Dedifferentiated amniotic fluid mesenchymal stem cell (primary cell): Measurements from ENCODE around the gene NOTCH1.

Experiments used
- DNase-seq: peaks from one replicate; pipeline ENCODE4 v3.0.0-alpha.2; 2016; ENCODE audit errors: extremely low spot score

Gene NOTCH1

DNA sequence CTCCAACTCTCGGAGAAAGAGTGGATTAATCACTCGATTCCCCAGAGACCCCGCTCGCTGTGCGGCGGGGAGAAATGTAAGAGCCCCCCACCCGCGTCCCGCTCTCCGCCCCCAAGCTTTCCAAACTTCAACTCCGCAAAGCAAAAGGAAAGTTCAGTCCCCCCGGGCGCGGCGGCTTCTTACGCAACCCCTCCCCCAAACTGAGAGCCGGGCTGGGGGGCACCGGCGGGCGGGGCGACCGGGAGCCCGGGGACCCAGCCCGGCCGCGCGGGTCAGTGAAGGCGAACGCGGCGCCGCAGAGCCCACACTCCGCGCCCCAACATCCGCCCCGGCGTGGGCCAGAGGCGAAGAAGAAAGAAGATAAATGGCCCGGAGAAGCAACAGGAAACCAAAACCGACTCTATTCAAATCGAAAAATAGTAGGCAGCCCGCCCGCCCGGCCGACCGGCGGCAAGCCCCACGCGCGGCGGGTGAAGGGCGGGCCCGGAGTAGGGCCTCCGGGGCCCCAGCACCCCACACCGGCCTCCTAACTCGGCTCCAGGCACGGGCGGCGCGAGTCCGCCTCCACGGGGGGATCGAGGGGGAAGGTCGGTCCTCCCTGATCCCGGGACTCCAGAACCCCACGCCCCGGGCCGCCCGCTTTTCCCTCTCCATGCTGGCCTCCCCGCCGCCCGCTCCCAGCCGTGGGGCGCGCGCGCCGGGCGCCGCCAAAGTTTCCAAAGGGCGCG lies 720 bp downstream of the NOTCH1 start:
- DNase-seq = no peak

DNA sequence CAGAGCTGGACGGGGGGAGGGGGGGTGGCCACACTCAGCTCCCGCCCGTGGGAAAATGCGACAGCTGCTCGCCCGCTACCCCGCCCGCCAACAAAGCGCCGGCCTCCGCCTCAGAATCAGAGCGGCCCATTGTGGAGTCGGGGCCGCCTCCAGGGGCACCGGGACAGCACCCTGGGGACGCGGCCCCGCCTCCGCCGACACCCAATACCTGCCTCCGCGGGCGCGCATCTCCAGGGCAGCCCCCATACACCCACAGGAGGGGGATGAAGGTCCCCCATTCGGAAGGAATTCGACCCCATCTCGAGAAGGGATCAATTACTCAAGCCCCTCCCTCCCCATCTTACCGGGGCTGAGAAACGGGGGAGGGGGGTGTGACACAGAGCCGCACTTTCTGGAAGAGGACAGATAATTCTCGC lies 1.3 kb downstream of the NOTCH1 start:
- DNase-seq = no peak

GRCh38 chr9:136543830-136544547 lies 1.9 kb downstream of the NOTCH1 start:
- DNase-seq = no peak

DNA sequence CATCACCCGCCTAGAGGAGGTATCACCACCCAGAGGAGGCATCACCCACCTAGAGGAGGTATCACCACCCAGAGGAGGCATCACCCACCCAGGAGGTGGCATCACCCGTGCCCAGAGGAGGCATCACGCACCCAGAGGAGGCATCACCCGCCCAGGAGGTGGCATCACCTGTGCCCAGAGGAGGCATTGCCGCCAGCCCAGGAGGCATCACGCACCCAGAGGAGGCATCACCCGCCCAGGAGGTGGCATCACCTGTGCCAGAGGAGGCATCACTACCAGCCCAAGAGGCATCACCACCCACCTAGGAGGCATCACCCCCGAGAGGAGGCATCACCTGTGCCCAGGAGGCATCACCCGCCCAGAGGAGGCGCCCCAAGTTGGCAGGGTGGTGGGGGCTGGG lies 2.6 kb downstream of the NOTCH1 start:
- no peak for DNase-seq

DNA sequence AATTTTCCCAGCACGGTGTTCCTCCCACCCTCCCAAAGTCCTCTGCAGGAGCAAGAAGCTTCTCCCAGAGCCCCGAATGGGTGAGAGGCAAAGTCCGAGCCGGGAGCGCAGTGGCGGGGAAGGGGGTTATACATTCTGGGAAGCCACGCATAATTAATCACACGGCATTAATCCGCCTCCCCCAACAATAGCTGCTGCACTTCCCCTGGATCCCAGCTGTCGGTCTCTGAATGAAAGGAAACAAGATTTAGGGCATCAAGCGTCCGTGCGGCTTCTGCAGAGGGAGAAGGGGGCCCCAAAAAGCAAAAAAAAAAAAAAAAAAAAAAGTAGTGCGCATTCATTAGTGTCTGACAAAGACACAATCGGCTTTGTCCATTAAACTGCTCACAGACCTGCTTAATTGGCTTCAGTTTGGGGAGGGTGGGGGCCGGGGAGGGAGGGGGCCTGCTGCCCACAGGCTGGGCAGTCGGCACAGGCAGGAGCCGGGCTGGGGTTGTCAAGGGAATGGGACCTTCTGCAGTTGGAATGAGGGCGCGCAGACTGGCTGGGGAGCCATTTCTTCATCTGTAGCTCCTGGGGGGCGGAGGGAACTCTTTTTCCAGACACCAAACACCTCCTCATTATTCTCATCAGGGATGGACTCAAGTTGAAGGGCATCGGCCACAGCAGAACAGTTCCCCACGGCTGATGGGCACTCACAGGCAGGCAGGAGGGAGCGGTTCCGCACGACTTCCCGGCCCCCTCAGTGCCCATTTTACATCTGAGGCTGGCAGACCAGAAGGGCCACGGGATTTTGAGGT lies 3.4 kb downstream of the NOTCH1 start:
- no peak for DNase-seq

GRCh38 chr9:136541709-136542108 lies 4.1 kb downstream of the NOTCH1 start:
- no peak for DNase-seq

GRCh38 chr9:136541179-136541578 lies 4.7 kb downstream of the NOTCH1 start:
- DNase-seq = no peak

DNA sequence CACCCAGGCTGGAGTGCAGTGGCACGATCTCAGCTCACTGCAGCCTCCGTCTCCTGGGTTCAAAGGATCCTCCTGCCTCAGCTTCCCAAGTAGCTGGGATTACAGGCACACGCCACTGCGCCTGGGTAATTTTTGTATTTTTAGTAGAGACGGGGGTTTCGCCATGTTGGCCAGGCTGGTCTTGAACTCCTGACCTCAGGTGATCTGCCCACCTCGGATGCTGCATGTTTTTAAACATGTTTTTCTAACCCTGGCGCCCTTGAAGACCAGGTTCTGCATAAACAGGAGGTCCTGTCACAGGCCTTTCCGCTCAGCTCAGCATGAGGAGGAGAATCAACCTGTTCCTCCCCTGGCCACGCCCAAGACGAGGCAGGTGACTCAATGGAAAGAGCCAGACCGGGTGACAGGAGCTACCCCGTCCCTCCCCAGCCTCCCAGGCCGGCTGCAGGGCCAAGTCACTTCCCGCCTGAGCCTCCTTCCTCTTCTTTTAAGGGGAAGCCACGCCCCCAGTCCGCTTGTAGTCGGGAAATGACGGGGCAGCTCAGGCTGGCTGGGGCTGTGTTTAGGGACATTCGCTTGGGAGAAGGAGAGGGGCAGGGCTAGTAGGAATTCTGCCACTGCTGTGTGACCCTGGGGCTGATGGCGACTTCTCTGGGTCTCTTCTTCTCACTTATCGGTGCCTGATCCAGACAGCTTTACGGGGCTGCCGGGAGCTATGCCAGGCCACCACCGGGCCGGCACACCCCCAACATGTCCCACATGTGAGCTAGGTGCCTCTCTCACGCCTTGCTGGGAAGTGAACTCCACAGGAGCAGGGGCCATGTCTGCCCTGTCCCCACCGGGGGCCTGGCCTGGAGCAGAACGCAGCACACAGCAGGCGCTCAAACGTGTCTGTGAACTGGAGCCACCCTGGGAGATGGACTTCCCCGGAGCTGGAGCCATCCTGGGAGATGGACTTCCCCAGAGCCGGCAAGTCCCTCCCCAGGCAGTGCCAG lies 6.1 kb downstream of the NOTCH1 start:
- DNase-seq = no peak

DNA sequence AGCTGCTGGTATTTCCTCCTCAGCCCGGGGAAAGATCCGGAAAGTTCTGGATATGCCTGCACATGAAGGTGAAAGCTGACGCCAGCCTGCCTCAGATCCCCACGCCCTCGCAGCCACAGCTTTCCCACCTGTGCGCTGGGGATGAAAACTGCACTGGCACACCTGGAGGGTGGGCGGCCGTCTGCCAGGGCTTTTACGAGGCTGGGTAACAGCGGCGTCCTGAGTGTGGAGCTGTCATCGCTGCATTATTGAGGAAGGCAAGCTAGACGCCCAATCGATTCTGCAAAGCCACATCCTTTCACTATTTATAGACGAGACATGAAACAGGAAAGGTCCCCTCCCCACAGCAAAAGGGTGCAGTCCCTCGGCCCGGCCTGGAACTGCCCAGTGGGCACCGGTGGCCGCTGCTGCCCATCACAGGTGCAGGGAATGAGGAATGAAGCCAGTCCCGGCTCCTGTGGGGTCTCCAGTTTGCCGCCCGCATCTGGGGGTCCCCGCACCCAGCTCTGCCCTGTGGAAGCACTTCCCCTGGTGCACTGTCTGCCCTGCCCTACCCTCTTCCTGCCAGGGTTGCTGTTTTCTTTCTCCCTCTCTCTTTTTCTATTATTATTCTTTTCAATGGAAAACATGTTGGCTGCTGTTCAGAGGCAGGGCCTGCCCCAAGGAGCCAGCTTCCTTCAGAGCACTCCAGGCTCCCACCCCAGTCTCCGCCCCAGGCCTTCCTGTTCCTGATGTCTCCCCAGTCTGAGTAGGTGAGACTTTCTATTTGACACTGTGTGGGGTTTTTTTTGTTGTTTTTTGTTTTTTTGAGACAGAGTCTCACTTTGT lies 7.0 kb downstream of the NOTCH1 start:
- no peak for DNase-seq

- DNase-seq = no peak
These were observed 7.8 kb downstream of the NOTCH1 start for GRCh38 chr9:136537896-136538598.

GRCh38 chr9:136537411-136537810 lies 8.4 kb downstream of the NOTCH1 start:
- no peak for DNase-seq

- no peak for DNase-seq
These were observed 9.1 kb downstream of the NOTCH1 start for GRCh38 chr9:136536721-136537241.

DNA sequence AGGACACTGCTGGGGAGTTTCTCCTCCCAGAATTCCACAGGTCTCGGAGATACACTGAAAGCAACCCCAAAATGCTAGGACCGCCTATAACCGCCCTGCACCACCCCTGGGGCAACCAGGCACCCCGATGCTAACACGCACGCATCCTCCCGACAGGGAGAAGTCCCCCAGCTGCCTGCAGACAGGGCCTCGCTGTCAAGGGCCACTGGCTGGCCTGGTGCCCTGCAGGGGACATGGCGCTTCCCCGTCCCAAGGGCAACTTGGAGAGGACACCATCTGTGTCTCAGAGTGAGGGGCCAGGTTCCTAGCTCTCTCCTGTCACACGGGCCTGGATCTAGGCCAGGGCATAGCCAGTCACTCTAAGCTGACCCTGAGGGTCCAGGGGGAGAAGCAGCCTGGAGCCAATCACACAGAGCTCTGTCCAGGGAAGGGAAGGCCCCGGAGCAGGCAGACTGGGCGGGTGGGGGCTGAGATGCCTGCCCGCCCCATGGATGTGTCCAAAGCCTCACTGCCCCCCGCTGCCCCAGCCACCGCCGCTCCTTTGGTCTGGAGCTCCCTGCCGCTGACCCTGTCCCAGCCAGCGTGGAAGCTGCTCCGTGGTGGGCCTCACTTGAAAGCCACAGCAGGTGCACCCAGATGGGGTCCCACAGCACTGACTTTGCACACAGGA lies 9.7 kb downstream of the NOTCH1 start:
- DNase-seq = no peak

DNA sequence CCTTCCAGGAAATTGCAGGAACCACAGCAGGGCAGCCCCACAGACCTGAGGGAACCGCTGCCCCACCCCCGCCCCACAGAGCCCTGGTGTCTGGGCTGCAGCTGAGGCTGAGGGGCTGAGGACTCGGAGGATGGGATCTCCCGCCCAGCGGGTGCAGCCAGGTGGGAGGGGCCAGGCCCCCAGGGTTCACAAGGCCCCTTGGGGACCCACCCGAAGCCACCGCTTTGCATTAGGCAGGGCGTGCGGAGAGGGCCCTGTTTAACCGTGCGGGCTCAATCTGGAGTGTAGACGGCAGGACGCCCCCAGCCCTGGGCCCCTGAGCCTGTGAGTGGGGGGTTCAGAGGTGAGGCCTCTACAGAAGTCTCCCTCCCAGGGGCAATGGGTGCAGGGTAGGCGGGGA lies 10.8 kb downstream of the NOTCH1 start:
- no peak for DNase-seq

DNA sequence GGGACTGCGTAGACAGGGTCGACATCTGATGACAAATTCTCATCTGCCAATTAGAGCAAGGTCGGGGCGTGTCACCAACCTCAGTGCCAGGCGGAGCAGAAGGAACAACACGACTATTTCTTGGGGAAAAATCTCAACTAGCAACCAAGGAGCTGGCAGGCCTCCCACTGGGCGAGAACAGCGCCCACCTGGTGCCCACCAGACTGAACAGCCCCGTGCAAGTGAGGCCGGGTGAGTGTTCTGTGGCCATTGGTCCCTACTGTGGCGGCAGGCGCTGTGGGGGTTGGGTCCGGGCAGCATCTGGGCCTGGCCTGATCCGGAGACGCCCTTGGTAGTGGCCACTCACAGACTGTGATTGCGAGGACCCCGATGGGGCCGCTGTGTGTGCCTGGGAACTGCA lies 11.5 kb downstream of the NOTCH1 start:
- no peak for DNase-seq

- no peak for DNase-seq
These were observed 12.1 kb downstream of the NOTCH1 start for GRCh38 chr9:136533775-136534157.

DNA sequence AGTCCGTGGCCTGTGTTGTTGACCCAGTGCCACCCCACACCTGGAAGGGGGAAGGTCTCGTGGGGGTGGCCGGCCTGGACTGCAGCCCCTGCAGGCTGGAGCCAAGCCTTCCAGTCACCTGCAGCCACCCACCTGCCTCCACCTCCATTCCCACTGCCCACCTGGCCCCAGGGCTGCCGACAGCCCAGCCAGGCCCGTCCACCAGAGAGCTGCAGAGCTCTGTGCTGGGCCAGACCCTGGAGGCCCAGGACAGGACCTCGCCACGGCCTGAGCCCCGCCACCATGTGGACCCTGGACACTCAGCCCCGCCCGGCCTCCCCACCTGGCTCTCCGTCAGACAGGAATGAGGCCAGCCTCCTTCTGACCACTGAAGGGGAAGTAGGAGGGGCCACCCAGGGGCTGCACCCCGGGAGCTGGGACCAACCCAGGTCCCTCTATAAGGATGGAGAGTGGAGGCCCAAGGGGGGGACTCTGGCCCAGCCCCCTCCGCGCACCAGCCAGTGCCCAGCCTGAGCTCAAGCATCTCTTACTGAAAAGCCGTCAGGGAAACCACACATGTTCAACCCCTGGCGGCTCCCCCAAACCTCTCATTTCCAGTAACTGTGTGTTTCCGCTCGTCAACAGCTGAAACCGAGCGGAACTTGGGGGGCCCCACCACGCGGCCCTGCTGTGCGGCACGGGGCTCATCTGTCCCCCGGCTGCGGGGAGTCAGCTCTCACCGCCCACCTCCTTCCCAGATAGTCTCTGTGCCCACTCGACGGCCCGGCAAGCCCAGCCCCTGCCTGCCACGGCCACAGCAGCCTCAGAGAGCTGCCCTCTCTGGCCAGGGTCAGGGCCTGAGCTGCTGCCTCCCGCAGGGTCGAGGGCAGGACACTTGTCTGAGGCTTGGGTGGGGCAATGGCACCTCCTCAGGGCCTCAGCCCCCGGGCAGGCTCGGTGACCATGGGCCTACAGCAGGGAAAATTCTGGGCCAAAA lies 12.8 kb downstream of the NOTCH1 start:
- no peak for DNase-seq
